WERI-Rb-1 (cell line): ENCODE measurements around the gene UBR3.

Experiments used
- DNase-seq: peaks from one replicate; pipeline ENCODE4 v3.0.0-alpha.2; 2020
- H3K27ac ChIP-seq: fragments of 250-450 bp; sonication (Bioruptor Pico); 2 replicates; pipeline ENCODE4 v1.5.1; 2020; ENCODE audit warnings: mild to moderate bottlenecking, moderate library complexity
- H3K27me3 ChIP-seq: fragments of 250-450 bp; sonication (Bioruptor Pico); 2 replicates; pipeline ENCODE4 v1.5.1; 2021; ENCODE audit warnings: mild to moderate bottlenecking, low read depth, moderate library complexity; ENCODE audit not compliant: insufficient read depth, severe bottlenecking
- H3K36me3 ChIP-seq: fragments of 250-450 bp; sonication (Bioruptor Pico); 2 replicates; pipeline ENCODE4 v1.5.1; 2020; ENCODE audit warnings: mild to moderate bottlenecking, moderate library complexity
- H3K4me3 ChIP-seq: 2 replicates; pipeline ENCODE4 v1.5.1; 2011; ENCODE audit warnings: low read depth, mild to moderate bottlenecking, control low read depth, low read length
- H3K9me3 ChIP-seq: fragments of 250-450 bp; sonication (Bioruptor Pico); 2 replicates; pipeline ENCODE4 v1.5.1; 2021; ENCODE audit warnings: mild to moderate bottlenecking, moderate library complexity; ENCODE audit not compliant: severe bottlenecking
- CTCF ChIP-seq: IDR thresholded peaks from 2 replicates; pipeline ENCODE4 v1.5.1; 2011; ENCODE audit warnings: low read depth, mild to moderate bottlenecking, control low read depth, inconsistent platforms, low read length

The UBR3 gene

GRCh38 chr2:170024721-170025120 lies 197.5 kb downstream of the UBR3 start:
- H3K9me3 ChIP-seq, result no peaks in the 10 kb centered on the region
- H3K27ac ChIP-seq, result no peak overlapping the region
- H3K27me3 ChIP-seq, result no peaks in the 10 kb centered on the region
- no peak overlapping the region for H3K4me3 ChIP-seq
- H3K36me3 ChIP-seq, result peaks cover 5% of the 10 kb centered on the region; the same call in 1 of the 2 replicates
- DNase-seq, result no peak
- TF ChIP-seq CTCF, result no peak

- no peaks in the 10 kb centered on the region for H3K27me3 ChIP-seq
- no peak for DNase-seq
- TF ChIP-seq CTCF, result no peak
- no peak overlapping the region for H3K4me3 ChIP-seq
- H3K27ac ChIP-seq, result no peak overlapping the region
- H3K9me3 ChIP-seq, result no peaks in the 10 kb centered on the region
- H3K36me3 ChIP-seq, result peaks cover 10% of the 10 kb centered on the region
Measured at GRCh38 chr2:170025223-170025622, 198.0 kb downstream of the UBR3 start.

DNA sequence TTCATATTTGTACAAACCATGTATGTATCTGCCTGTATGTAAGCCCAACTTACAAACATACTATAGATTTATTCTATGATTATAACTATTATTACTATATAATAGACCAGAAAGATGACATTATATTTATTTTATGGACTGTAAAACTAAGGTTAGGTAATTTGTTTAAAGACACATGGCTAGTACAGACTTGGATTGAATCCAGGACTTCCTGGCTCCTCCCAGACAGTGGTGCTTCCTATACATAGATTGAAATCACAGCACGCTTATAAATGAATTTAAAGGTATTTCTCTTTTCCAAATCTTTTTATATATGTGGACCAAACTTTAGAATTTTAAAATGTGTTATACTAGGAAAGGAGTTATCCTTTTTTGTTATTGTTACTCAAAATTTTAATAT lies 199.1 kb downstream of the UBR3 start:
- Histone ChIP-seq H3K9me3 (no peaks in the 10 kb centered on the region), H3K27me3 (no peaks in the 10 kb centered on the region), H3K4me3 (no peak overlapping the region), H3K27ac (no peak overlapping the region), H3K36me3 (peaks cover 11% of the 10 kb centered on the region)
- TF ChIP-seq CTCF, result no peak
- DNase-seq, result no peak

- no peak for TF ChIP-seq CTCF
- Histone ChIP-seq H3K36me3 (peaks cover 11% of the 10 kb centered on the region), H3K4me3 (no peak overlapping the region), H3K9me3 (no peaks in the 10 kb centered on the region), H3K27ac (no peak overlapping the region), H3K27me3 (no peaks in the 10 kb centered on the region)
- DNase-seq, result no peak
Measured at GRCh38 chr2:170029551-170029950, 202.3 kb downstream of the UBR3 start.

DNA sequence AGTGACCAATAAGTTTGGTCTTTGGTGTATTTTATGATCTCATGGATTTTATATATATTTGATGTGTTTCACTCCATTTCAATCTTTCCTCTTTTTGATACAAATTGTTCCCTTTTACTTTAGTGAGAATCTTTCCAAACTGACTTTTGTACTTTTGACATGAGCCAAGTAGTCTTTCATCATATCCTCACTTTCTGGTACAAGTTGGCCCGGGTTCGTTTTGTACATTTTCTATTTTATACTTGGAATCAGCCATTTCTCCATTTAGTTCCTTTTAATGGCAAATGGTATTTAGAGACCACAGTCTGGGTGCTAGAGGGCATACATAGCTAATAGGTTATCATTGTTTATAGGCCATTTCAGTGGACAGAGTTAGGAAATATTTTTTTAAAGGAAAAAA lies 202.8 kb downstream of the UBR3 start:
- Histone ChIP-seq H3K36me3 (peaks cover 11% of the 10 kb centered on the region), H3K27ac (no peak overlapping the region), H3K4me3 (no peak overlapping the region), H3K9me3 (no peaks in the 10 kb centered on the region), H3K27me3 (no peaks in the 10 kb centered on the region)
- no peak for TF ChIP-seq CTCF
- no peak for DNase-seq

DNA sequence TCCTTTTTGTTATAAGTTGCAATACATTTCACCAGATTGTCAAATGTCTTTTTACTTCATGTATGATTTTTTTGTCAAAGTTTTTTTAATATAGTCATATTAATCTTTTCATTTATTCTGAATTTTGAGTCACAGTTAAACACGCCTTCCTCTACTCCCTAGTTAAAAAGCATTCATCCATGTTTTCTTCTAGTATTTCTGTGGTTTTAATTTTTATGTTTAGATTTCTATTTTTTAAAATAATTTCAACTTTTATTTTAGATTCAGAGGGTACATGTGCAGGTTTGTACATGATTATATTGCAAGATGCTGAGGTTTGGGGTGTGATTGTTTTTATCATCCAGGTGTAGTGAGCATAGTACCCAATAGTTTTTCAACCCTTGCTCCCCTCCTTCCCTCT lies 204.0 kb downstream of the UBR3 start:
- Histone ChIP-seq H3K27me3 (no peaks in the 10 kb centered on the region), H3K27ac (no peak overlapping the region), H3K36me3 (peaks cover 11% of the 10 kb centered on the region), H3K4me3 (no peak overlapping the region), H3K9me3 (no peaks in the 10 kb centered on the region)
- no peak for TF ChIP-seq CTCF
- no peak for DNase-seq
